GM18498 (cell line): ENCODE measurements around the gene IL15RA.
"Not testable (repeated sequence)": the region's sequence is repeated elsewhere in the genome, so short reads cannot be mapped to it uniquely, and the experiment has no call there.

Source experiments
- ATAC-seq: cut with Tn5 transposase; IDR thresholded peaks from one replicate; pipeline ENCODE4 v1.9.1; 2021; ENCODE audit warnings: mild to moderate bottlenecking, moderate library complexity; ENCODE audit not compliant: unreplicated experiment

The IL15RA gene

DNA sequence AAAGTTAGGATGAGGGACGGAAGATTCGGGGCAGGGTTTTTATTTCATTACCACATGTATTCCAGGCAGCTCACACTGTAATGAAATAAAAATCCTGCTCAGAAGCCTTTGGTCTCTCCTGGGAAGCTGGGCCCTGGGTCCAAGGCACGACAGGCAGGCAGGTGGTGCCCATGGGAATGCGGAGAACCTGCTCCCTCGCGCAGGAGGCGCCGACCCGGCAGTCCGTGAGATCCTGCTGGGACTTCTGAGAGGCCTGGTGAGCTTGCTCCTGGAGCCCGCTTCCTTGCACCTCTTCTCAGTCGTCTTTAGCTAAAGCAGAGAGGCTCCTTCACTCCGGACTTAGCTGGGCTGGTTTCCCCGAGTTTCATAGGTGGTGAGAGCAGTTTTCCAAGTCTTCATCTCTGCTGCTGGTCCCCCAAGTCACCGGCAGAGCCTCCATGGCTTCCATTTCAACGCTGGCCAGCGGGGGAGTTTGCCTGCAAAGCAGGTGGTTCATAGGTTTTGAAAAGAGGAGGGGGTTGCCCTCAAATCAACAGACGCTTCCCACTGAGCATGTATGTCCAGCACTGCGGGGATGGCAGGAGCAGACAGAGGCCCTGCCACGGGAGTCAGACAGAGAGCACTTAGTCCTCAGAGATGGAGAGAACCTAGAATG is 24.5 kb downstream of the IL15RA start:
- ATAC-seq, result no peak

DNA sequence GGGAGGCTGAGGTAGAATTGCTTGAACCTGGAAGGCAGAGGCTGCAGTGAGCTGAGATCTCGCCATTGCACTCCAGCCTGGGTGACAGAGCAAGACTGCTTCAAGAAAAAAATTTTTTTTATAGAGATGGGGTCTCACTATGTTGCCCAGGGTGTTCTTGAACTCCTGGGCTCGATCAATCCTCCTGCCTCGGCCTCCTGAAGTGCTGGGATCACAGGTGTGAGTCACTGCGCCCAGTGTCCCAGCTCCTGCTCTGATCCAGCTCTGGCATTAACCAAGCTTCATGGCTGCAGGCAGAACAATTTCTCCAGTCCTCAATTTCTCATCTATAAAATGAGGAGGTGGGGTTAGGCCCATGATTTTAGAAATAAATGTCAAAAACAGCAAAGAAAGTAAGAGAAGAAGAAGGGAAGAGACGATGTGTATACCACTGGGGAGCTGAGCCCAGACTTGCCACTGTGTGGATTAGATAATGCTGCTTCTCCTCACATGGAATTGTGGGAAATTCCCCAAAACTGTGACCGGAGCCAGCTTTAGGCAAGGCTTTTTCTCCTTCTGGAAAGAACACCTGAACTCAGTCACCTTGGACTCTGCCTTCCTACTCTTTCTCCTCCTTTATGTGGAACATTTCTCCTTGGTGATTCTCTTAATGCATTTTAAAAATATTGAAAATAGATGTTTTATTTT is 25.5 kb downstream of the IL15RA start:
- ATAC-seq, result no peak

DNA sequence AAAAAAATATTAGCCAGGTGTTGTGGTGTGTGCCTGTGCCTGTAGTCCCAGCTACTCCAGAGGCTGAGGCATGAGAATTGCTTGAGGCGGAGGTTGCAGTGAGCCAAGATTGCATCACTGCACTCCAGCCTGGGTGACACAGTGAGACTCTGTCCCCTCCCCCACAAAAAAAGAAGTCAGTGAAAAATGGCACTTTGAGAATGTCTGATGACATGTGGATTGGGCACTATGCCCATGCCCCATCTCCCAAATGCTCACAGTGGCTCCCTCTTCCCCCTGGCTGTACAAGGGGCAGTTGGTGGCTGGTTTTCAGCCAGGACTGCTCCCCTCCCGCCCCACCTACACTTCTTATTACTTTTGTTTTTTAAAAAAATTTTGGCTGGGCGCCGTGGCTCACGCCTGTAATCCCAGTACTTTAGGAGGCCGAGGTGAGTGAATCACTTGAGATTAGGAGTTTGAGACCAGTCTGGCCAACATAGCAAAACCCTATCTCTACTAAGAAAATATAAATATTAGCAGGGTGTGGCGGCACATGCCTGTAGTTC is 26.1 kb downstream of the IL15RA start:
- no peak for ATAC-seq

DNA sequence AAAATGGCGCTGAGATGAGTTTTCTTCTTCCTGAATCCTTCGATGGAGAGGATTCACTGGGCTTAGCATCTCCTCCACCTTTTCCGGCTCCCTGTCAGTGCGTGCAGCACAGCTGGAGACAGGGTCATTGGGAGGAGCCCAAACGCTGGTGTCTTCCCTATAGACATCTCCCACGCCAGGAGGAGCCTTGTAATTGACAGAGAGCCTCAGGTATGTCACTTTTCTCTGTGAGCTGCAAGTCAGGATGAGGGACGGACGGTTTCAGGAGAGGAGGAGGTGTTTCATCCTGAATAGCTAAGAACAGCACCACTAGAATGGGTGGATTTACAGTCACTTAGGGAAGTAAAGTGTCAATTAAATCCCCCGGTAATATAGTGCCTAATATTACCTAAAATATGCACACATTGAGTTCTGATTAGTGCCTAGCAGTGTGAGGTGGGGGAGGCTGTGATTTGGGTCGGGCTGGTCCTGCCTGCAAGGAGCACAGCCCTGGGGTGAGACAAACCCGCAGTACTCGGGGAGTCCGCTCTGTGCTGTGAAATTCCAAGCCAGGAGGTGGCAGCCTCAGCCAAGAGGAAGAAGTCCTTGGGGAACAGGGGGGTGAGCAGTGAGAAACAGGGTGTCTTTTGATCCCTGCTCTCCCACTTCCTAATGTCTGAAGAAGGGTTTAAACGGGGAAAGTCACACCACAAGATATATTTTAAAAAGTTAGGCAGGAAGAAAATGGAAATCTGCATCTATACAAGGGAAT is 28.2 kb downstream of the IL15RA start:
- no peak for ATAC-seq

GRCh38 chr10:5948208-5948585 is 29.1 kb downstream of the IL15RA start:
- ATAC-seq, result no peak

- no peak for ATAC-seq
These were observed 29.7 kb downstream of the IL15RA start for GRCh38 chr10:5947471-5948207.

GRCh38 chr10:5946786-5947185 is 30.6 kb downstream of the IL15RA start:
- no peak for ATAC-seq

- ATAC-seq, result not testable (repeated sequence)
These were observed 30.9 kb downstream of the IL15RA start for GRCh38 chr10:5946419-5946775.

DNA sequence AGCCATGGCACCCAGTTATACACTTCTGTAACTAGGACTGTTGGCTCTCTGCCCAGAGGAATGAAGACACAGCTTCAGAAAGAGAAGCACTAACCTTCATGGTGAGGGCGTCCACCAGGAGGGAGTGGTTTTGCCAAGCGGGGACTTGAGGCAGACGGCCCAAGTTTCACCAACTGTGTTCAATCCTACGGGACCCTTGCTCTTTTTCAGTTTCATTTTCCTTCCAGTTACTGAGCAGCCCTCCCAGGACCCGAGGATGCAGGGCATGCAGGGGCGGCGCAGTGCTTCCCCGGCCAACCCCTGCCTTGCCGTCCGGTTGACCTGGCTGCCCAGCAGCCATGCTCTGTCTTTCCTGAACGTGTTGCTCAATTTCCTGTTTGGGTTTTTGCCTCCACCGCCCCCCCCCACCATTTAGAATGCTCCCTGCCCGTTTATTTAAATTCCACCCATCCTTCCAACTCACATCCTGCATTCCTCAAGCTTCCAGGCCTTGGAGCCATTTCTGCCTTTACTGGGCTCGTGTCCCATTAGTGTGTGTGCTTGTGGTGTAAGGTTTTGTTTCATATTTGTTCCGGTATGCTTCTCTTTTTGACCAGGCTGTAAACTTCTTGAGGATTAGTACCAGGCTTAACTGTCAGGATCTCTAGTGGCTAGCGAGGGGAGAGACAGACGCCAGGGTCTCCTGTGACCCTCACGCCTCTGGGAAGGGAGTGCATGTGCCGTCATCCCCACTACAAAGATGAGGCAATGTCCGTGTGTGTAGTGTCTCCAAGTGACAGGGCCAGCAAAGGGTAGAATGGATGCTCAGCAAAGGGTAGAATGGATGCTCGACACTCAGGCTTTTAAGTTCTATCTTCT is 31.6 kb downstream of the IL15RA start:
- ATAC-seq, result no peak

DNA sequence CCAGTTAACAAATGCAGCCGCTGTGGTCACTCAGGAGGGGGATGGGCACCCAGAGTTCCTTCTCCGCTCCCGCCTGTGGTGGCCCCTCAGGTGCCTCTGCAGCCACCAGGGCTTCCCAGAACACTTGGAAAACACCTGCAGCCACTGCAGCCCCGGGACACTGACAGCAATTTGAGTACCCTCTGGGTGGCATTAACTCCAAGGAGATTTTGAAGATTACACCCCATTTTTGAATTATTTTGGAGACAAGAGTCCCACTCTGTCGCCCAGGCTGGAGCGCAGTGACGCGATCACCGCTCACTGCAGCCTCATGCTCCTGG is 32.2 kb downstream of the IL15RA start:
- ATAC-seq, result no peak

- ATAC-seq, result no peak
These were observed 32.8 kb downstream of the IL15RA start for GRCh38 chr10:5944389-5945189.

- no peak for ATAC-seq
These were observed 33.8 kb downstream of the IL15RA start for GRCh38 chr10:5943536-5943935.

GRCh38 chr10:5942474-5942873 is 34.9 kb downstream of the IL15RA start:
- no peak for ATAC-seq

DNA sequence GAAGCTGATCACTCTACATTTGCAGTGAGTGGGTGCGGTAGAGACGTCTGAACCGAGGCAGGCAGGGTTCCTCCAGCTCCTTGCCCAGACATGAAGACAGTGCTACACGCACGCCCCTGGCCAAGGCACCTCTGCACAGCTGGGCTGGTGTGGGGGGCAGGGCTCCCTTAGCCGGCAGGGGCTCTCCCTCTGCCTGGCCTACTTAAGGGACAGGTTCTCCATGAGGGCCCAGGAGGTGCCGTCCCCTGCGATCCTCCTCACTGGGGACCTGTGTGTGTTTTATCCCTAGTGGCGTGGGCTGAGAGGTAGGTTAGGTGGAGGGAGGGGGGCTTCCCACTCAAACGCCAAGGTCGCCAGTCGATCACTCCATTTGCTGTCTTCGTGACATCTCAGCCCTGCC is 35.3 kb downstream of the IL15RA start:
- no peak for ATAC-seq

DNA sequence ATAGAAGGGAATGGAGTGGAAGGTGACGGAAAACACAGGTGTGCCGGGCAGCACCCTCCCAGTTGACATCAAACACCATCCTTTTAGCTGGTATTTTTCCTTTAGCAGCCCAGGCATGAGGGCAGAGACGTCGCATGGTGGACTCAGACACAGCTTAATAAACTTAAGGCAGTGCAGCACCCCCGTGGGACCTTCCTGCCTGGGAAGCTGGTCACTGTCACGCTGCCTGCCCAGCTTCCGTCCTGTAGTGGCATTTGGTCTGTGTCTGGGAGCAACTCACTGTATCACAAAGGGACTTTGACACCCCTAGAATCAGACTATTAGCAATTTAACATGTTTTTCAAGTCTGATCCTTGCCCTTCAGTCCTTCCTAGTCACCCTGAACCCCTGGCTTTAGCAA is 35.8 kb downstream of the IL15RA start:
- ATAC-seq, result no peak

DNA sequence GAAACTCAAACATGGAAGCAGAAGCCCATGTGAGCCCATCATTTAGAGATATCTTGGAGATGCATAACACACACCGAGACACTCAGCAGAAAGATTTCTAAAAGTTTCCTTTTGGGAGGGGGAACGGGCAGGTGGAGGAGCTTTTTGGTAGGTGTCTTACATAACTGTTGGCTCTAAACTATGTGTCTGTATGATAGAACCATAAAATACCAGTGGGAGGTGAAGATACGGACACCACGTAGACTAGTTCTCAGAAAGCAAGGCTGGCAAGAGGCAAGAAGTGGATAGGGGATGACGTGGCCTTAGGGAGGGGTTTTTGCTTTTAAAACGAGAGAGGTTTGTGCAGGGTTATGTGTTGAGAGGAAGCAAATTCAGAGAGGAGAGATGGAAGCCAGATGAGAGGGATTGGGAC is 36.5 kb downstream of the IL15RA start:
- no peak for ATAC-seq

DNA sequence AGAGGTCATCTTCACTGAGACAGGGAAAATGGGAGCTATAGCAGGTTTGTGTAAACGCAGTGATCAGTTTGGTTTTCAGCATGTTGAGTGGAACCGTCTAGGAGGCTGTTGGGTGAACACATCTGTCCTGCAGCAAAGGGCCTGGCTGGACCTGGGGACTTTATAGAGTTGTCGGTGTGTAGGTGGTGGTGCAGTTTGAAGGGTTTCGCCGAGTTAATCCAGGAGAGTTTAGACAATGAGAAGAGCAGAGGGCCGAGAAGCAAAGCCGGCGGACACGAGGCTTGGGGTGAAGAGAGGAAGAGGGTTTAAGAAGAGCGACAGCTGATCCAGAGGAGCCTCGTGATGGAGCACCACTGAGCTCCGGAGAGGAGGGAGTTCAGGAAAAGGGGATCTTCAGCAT is 39.1 kb downstream of the IL15RA start:
- ATAC-seq, result no peak

GRCh38 chr10:5937016-5937415 is 40.3 kb downstream of the IL15RA start:
- ATAC-seq, result no peak

GRCh38 chr10:5935628-5936027 is 41.7 kb downstream of the IL15RA start:
- ATAC-seq, result no peak
